Measurements from ENCODE around the gene PICK1. TPM values are rescaled to one million over a fixed set of nuclear protein-coding genes. Genes with fewer than 3 reads are reported as not detected.

PICK1 gene
- total and polyA plus RNA-seq, 7 donors: 11.9 to 31.5 (median 18.9) TPM

- no peak overlapping the region for H3K27ac ChIP-seq
- DNase-seq (no peak), ATAC-seq (no peak)
- H3K4me3 ChIP-seq: no peak overlapping the region
- peaks cover 0 to 5% of the 10 kb centered on the region in 2 donors for H3K36me3 ChIP-seq (ENCODE audit: insufficient read depth in 1 of 2, low read depth in 1 of 2)
- no peaks in the 10 kb centered on the region for H3K9me3 ChIP-seq
- H3K4me1 ChIP-seq: peaks cover 9% of the 10 kb centered on the region
- TF ChIP-seq CTCF (IDR thresholded peaks at IDR 0.05): no peak
- WGBS, 3 donors: 96 to 97% (median 96%) methylated on average over 21 of the region's 21 CpGs
- H3K27me3 ChIP-seq (ENCODE audit: insufficient read depth in 3 of 3, low read length in 2 of 3): no peaks in the 10 kb centered on the region
- intact Hi-C loops (cut with DNase I): no loop called here
These were observed 67.2 kb downstream of the PICK1 start for GRCh38 chr22:38124236-38124974.

GRCh38 chr22:38125038-38125610, 67.9 kb downstream of the PICK1 start:
- H3K4me3 ChIP-seq: no peak overlapping the region
- no peak overlapping the region for H3K27ac ChIP-seq
- no peak for TF ChIP-seq CTCF (IDR thresholded peaks at IDR 0.05)
- peaks cover 9% of the 10 kb centered on the region for H3K4me1 ChIP-seq
- H3K27me3 ChIP-seq (ENCODE audit: insufficient read depth in 3 of 3, low read length in 2 of 3): no peaks in the 10 kb centered on the region
- WGBS, 3 donors: 84 to 96% (median 85%) methylated on average over 14 of the region's 14 CpGs
- intact Hi-C loops (cut with DNase I): no loop called here
- ATAC-seq (peak in 1 of 4 donors; percentile 11), DNase-seq (no peak)
- peaks cover 0 to 5% of the 10 kb centered on the region in 2 donors for H3K36me3 ChIP-seq (ENCODE audit: insufficient read depth in 1 of 2, low read depth in 1 of 2)
- no peaks in the 10 kb centered on the region for H3K9me3 ChIP-seq

Other genes starting within 250 kb of the PICK1 start
- 10 to 100 TPM in 1 of 4 donors, 1 to 10 TPM in 3; 7.7 to 19.2 (median 9.3) TPM for gene GCAT, start 249.5 kb upstream of the PICK1 start, total RNA-seq
- 1 to 10 TPM; 5.4 to 8.3 (median 7.8) TPM for gene GCAT, start 249.5 kb upstream of the PICK1 start, polyA plus RNA-seq
- gene GALR3, start 234.0 kb upstream of the PICK1 start, total RNA-seq: under 1 TPM in 1 of 4 donors, not detected in 3; 0.32 TPM
- gene GALR3, start 234.0 kb upstream of the PICK1 start, polyA plus RNA-seq: under 1 TPM in 1 of 3 donors, not detected in 2; 0.04 TPM
- 10 to 100 TPM; 11.3 to 18.0 (median 12.5) TPM for gene ANKRD54, start 213.1 kb upstream of the PICK1 start, total RNA-seq
- 10 to 100 TPM; 12.0 to 37.2 (median 13.9) TPM for gene ANKRD54, start 213.1 kb upstream of the PICK1 start, polyA plus RNA-seq
- gene EIF3L, start 208.0 kb upstream of the PICK1 start, total RNA-seq: 100 to 1,000 TPM; 369 to 483 (median 441) TPM
- 100 to 1,000 TPM; 265 to 327 (median 310) TPM for gene EIF3L, start 208.0 kb upstream of the PICK1 start, polyA plus RNA-seq
- 10 to 100 TPM; 16.4 to 24.7 (median 18.9) TPM for gene MICALL1, start 151.1 kb upstream of the PICK1 start, total RNA-seq
- 10 to 100 TPM; 10.3 to 16.9 (median 12.1) TPM for gene MICALL1, start 151.1 kb upstream of the PICK1 start, polyA plus RNA-seq
- under 1 TPM; 0.17 to 0.43 (median 0.20) TPM for gene C22orf23, start 103.8 kb upstream of the PICK1 start, total RNA-seq
- 1 to 10 TPM in 1 of 3 donors, under 1 TPM in 2; 0.36 to 1.2 (median 0.72) TPM for gene C22orf23, start 103.8 kb upstream of the PICK1 start, polyA plus RNA-seq
- gene POLR2F, start 103.7 kb upstream of the PICK1 start, total RNA-seq: 10 to 100 TPM; 69.2 to 95.9 (median 88.4) TPM
- 100 to 1,000 TPM; 215 to 280 (median 238) TPM for gene POLR2F, start 103.7 kb upstream of the PICK1 start, polyA plus RNA-seq
- gene SOX10, start 72.8 kb upstream of the PICK1 start, total RNA-seq: under 1 TPM in 2 of 4 donors, not detected in 2; 0.25 to 0.36 TPM
- under 1 TPM; 0.10 to 0.18 (median 0.18) TPM for gene SOX10, start 72.8 kb upstream of the PICK1 start, polyA plus RNA-seq
- gene SLC16A8, start 26.8 kb downstream of the PICK1 start, total RNA-seq: under 1 TPM in 1 of 4 donors, not detected in 3; 0.23 TPM
- gene SLC16A8, start 26.8 kb downstream of the PICK1 start, polyA plus RNA-seq: 1 to 10 TPM in 1 of 3 donors, under 1 TPM in 2; 0.25 to 1.0 (median 0.33) TPM
- gene BAIAP2L2, start 53.3 kb downstream of the PICK1 start, total RNA-seq: under 1 TPM in 3 of 4 donors, not detected in 1; 0.26 to 0.71 (median 0.56) TPM
- gene BAIAP2L2, start 53.3 kb downstream of the PICK1 start, polyA plus RNA-seq: 1 to 10 TPM in 1 of 3 donors, under 1 TPM in 2; 0.23 to 5.1 (median 0.55) TPM
- gene PLA2G6, start 124.4 kb downstream of the PICK1 start, total RNA-seq: 10 to 100 TPM in 2 of 4 donors, 1 to 10 TPM in 2; 8.5 to 17.4 (median 11.4) TPM
- 1 to 10 TPM; 4.5 to 7.1 (median 7.1) TPM for gene PLA2G6, start 124.4 kb downstream of the PICK1 start, polyA plus RNA-seq
- 10 to 100 TPM in 3 of 4 donors, 1 to 10 TPM in 1; 5.7 to 63.8 (median 39.5) TPM for gene MAFF, start 144.6 kb downstream of the PICK1 start, total RNA-seq
- gene MAFF, start 144.6 kb downstream of the PICK1 start, polyA plus RNA-seq: 100 to 1,000 TPM in 1 of 3 donors, 10 to 100 TPM in 2; 23.6 to 118 (median 26.9) TPM
- 10 to 100 TPM; 23.2 to 40.3 (median 30.3) TPM for gene TMEM184B, start 215.6 kb downstream of the PICK1 start, total RNA-seq
- gene TMEM184B, start 215.6 kb downstream of the PICK1 start, polyA plus RNA-seq: 10 to 100 TPM; 13.6 to 28.2 (median 24.8) TPM